Myocyte (in vitro differentiated cells): ENCODE results near the gene SMOC2. TPM values are rescaled to one million over a fixed set of nuclear protein-coding genes. Genes with fewer than 3 reads are reported as not detected.

Experiments
- DNase-seq: peaks from one replicate; pipeline ENCODE4 v3.0.0-alpha.2; 2012; ENCODE audit warnings: low read depth
- total RNA-seq: library from RNA; depleted of rRNA; stranded (reverse); fragments of >200 nt; gene quantifications from 2 replicates; pipeline ENCODE4 v1.2.3, GENCODE V29; 2014

Gene SMOC2
- total RNA-seq, 1 donor from 2014 or later = not detected

- no peak for DNase-seq
Measured at GRCh38 chr6:168442646-168443045, 1.7 kb downstream of the SMOC2 start.

GRCh38 chr6:168447282-168447681 lies 6.3 kb downstream of the SMOC2 start:
- DNase-seq = no peak

GRCh38 chr6:168447700-168448099 lies 6.7 kb downstream of the SMOC2 start:
- DNase-seq = no peak

GRCh38 chr6:168448243-168448855 lies 7.4 kb downstream of the SMOC2 start:
- no peak for DNase-seq

GRCh38 chr6:168450917-168451316 lies 9.9 kb downstream of the SMOC2 start:
- no peak for DNase-seq

- DNase-seq = no peak
Measured at GRCh38 chr6:168451805-168452517, 11.0 kb downstream of the SMOC2 start.

GRCh38 chr6:168452685-168453377 lies 11.8 kb downstream of the SMOC2 start:
- DNase-seq = no peak

- DNase-seq = no peak
Measured at GRCh38 chr6:168455847-168456530, 15.0 kb downstream of the SMOC2 start.

- no peak for DNase-seq
Measured at GRCh38 chr6:168456907-168457652, 16.1 kb downstream of the SMOC2 start.

- no peak for DNase-seq
Measured at GRCh38 chr6:168457653-168457934, 16.6 kb downstream of the SMOC2 start.

GRCh38 chr6:168458101-168458500 lies 17.1 kb downstream of the SMOC2 start:
- DNase-seq = no peak

- DNase-seq = no peak
Measured at GRCh38 chr6:168459572-168459971, 18.6 kb downstream of the SMOC2 start.

- DNase-seq = no peak
Measured at GRCh38 chr6:168462289-168462853, 21.4 kb downstream of the SMOC2 start.

- no peak for DNase-seq
Measured at GRCh38 chr6:168464546-168464945, 23.6 kb downstream of the SMOC2 start.

GRCh38 chr6:168468045-168468444 lies 27.1 kb downstream of the SMOC2 start:
- no peak for DNase-seq

- DNase-seq = no peak
Measured at GRCh38 chr6:168469521-168469920, 28.5 kb downstream of the SMOC2 start.

- DNase-seq = no peak
Measured at GRCh38 chr6:168469926-168470325, 28.9 kb downstream of the SMOC2 start.

- no peak for DNase-seq
Measured at GRCh38 chr6:168472363-168472762, 31.4 kb downstream of the SMOC2 start.

- no peak for DNase-seq
Measured at GRCh38 chr6:168473197-168473596, 32.2 kb downstream of the SMOC2 start.

- no peak for DNase-seq
Measured at GRCh38 chr6:168475188-168476013, 34.4 kb downstream of the SMOC2 start.
